Right lobe of liver (tissue), 4 donors: ENCODE measurements around the gene EML4.

ENCODE experiments used
- POLR2A ChIP-seq: fragments of 450-650 bp; IDR thresholded peaks from one replicate; pipeline ENCODE4 v1.6.1; 2017; ENCODE audit warnings: antibody characterized with exemption, mild to moderate bottlenecking
- TF ChIP-seq, protein P1 (sequence below), 4 donors: fragments of 200-600 bp in 3 of 4; fragments of 450-650 bp in 1 of 4; IDR thresholded peaks; one replicate each; pipeline versions ENCODE4 v1.5.1 to v1.8.0; 2016 to 2022; ENCODE audit warnings: antibody characterized with exemption in 4 of 4, mild to moderate bottlenecking in 2 of 4
- donor health status: DM: no; HTN: no; CAD: no.
- donor health status: DM: no; HTN: no; CAD: no.
- donor health status: DM: no; HTN: yes; CAD: no.

DNA sequence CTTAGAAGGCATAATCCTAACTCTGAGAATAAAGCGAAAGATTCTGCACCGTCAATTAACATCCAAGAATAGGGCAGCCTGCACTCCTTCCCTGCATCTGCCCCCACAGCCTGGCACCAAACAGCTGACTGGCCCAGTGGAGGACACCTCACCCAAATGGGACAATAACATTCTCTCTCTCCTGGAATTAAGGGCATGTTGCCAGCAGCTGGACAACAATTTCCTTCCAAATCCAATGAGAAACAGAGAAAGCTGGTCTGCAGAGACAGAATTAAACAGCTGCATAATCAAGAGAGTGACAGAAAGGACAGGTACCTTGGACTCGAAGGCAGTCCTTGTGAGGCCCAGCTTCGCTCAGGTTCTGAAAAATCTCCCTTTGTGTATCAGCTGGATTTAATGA, 176.8 kb downstream of the EML4 start:
- TF ChIP-seq POLR2A: no peak
- TF ChIP-seq, protein P1, sequence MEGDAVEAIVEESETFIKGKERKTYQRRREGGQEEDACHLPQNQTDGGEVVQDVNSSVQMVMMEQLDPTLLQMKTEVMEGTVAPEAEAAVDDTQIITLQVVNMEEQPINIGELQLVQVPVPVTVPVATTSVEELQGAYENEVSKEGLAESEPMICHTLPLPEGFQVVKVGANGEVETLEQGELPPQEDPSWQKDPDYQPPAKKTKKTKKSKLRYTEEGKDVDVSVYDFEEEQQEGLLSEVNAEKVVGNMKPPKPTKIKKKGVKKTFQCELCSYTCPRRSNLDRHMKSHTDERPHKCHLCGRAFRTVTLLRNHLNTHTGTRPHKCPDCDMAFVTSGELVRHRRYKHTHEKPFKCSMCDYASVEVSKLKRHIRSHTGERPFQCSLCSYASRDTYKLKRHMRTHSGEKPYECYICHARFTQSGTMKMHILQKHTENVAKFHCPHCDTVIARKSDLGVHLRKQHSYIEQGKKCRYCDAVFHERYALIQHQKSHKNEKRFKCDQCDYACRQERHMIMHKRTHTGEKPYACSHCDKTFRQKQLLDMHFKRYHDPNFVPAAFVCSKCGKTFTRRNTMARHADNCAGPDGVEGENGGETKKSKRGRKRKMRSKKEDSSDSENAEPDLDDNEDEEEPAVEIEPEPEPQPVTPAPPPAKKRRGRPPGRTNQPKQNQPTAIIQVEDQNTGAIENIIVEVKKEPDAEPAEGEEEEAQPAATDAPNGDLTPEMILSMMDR (IDR thresholded peaks at IDR 0.05): no peak
